ENCODE results near the gene CD300LD.

Gene CD300LD

DNA sequence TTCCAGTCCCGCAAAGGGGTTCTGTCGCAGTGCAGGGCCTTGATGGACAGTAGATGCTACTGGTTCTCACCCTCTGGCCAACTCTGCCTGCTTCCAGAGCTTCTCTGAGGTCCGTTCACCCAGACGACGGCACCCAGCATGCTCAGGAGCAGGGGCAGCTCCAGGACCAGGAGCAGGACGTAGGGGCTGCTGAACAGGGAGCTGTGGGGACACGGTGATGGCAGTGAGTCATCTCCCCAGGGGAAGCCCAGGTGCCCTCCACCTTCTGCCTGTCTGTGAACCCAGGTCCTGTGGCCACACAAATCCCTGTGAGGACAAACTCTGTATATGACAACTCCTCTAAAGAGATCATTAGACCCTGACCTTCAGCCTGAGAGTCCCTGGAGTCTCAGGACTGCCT is 42.7 kb downstream of the CD300LD start:
- TF ChIP-seq ZNF565 (CRISPR knock-in tag; conservative IDR thresholded peaks at IDR 0.05; ENCODE audit: low read depth) (no peak), ARNTL (CRISPR knock-in tag; IDR thresholded peaks at IDR 0.05; ENCODE audit: borderline replicate concordance, low read depth) (no peak), PPARA (CRISPR knock-in tag; IDR thresholded peaks at IDR 0.05; ENCODE audit: borderline replicate concordance) (no peak), BACH2 (CRISPR knock-in tag; IDR thresholded peaks at IDR 0.05; ENCODE audit: borderline replicate concordance) (no peak), ZNF70 (CRISPR knock-in tag; IDR thresholded peaks at IDR 0.05) (no peak), POU6F1 (CRISPR knock-in tag; IDR thresholded peaks at IDR 0.05; ENCODE audit: borderline replicate concordance, low read depth) (no peak), ZC3H10 (CRISPR knock-in tag; IDR thresholded peaks at IDR 0.05) (no peak), CSDC2 (CRISPR knock-in tag; IDR thresholded peaks at IDR 0.05) (no peak), PATZ1 (CRISPR knock-in tag; IDR thresholded peaks at IDR 0.05; ENCODE audit: borderline replicate concordance) (no peak), RARB (CRISPR knock-in tag; IDR thresholded peaks at IDR 0.05) (no peak), TOX (CRISPR knock-in tag; IDR thresholded peaks at IDR 0.05; ENCODE audit: borderline replicate concordance) (no peak)
- TF ChIP-seq, protein P1, sequence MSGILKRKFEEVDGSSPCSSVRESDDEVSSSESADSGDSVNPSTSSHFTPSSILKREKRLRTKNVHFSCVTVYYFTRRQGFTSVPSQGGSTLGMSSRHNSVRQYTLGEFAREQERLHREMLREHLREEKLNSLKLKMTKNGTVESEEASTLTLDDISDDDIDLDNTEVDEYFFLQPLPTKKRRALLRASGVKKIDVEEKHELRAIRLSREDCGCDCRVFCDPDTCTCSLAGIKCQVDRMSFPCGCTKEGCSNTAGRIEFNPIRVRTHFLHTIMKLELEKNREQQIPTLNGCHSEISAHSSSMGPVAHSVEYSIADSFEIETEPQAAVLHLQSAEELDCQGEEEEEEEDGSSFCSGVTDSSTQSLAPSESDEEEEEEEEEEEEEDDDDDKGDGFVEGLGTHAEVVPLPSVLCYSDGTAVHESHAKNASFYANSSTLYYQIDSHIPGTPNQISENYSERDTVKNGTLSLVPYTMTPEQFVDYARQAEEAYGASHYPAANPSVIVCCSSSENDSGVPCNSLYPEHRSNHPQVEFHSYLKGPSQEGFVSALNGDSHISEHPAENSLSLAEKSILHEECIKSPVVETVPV (CRISPR knock-in tag; IDR thresholded peaks at IDR 0.05): no peak
- ATAC-seq: no peak

DNA sequence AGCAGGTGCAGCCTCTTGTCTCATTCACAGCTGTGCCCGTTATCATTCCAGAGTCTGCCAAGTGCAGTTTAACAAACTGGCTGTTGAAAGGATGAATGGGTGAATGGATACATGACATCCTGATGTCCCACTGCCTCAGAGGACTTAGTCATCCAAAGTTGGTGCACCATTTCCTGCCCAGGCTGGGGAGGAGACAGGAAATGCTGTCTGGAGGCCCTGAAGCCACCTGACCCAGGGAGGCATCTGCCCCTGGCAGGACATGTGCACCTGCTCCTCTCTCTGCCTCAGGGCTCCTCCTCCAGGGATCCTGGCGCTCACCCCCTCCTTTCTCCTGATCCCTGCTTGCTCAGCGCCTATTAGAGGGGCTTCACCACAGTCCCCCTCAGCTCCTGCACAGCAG is 44.3 kb downstream of the CD300LD start:
- ATAC-seq: no peak
- no peak for TF ChIP-seq BACH2 (CRISPR knock-in tag; IDR thresholded peaks at IDR 0.05; ENCODE audit: borderline replicate concordance)
- no peak for TF ChIP-seq ZC3H10 (CRISPR knock-in tag; IDR thresholded peaks at IDR 0.05)
- no peak for TF ChIP-seq PATZ1 (CRISPR knock-in tag; IDR thresholded peaks at IDR 0.05; ENCODE audit: borderline replicate concordance)
- no peak for TF ChIP-seq ZFP30 (CRISPR knock-in tag; IDR thresholded peaks at IDR 0.05)
- no peak for TF ChIP-seq OSR1 (CRISPR knock-in tag; IDR thresholded peaks at IDR 0.05)
- TF ChIP-seq TSHZ2 (CRISPR knock-in tag; IDR thresholded peaks at IDR 0.05): no peak
- no peak for TF ChIP-seq POU6F1 (CRISPR knock-in tag; IDR thresholded peaks at IDR 0.05; ENCODE audit: borderline replicate concordance, low read depth)
- TF ChIP-seq RARB (CRISPR knock-in tag; IDR thresholded peaks at IDR 0.05): no peak
- no peak for TF ChIP-seq ZNF70 (CRISPR knock-in tag; IDR thresholded peaks at IDR 0.05)
- TF ChIP-seq ZNF565 (CRISPR knock-in tag; conservative IDR thresholded peaks at IDR 0.05; ENCODE audit: low read depth): no peak
- no peak for TF ChIP-seq GLIS3 (CRISPR knock-in tag; IDR thresholded peaks at IDR 0.05)
- TF ChIP-seq, protein P1 (CRISPR knock-in tag; IDR thresholded peaks at IDR 0.05): no peak
- no peak for TF ChIP-seq ESRRG (CRISPR knock-in tag; IDR thresholded peaks at IDR 0.05)
- no peak for TF ChIP-seq PPARA (CRISPR knock-in tag; IDR thresholded peaks at IDR 0.05; ENCODE audit: borderline replicate concordance)
- no peak for TF ChIP-seq SNAI2 (CRISPR knock-in tag; IDR thresholded peaks at IDR 0.05)
- no peak for TF ChIP-seq CREB5 (CRISPR knock-in tag; IDR thresholded peaks at IDR 0.05; ENCODE audit: low read depth)
- TF ChIP-seq ISL1 (CRISPR knock-in tag; IDR thresholded peaks at IDR 0.05): no peak
- no peak for TF ChIP-seq TOX (CRISPR knock-in tag; IDR thresholded peaks at IDR 0.05; ENCODE audit: borderline replicate concordance)
